ENCODE measurements around the gene ST8SIA1. TPM values are rescaled to one million over a fixed set of nuclear protein-coding genes. Genes with fewer than 3 reads are reported as not detected.

ST8SIA1 gene
- total RNA-seq, 1 experiment from 2014 or later: not detected

GRCh38 chr12:22242726-22243125 is 91.8 kb downstream of the ST8SIA1 start:
- DNase-seq (ENCODE audit: low spot score): no peak

GRCh38 chr12:22238211-22238610 is 96.3 kb downstream of the ST8SIA1 start:
- no peak for DNase-seq (ENCODE audit: low spot score)

- no peak for DNase-seq (ENCODE audit: low spot score)
These were observed 99.9 kb downstream of the ST8SIA1 start for GRCh38 chr12:22234561-22234960.

GRCh38 chr12:22231836-22232235 is 102.7 kb downstream of the ST8SIA1 start:
- peak; percentile 3 for DNase-seq (ENCODE audit: low spot score)

GRCh38 chr12:22231078-22231477 is 103.4 kb downstream of the ST8SIA1 start:
- DNase-seq (ENCODE audit: low spot score): no peak

- DNase-seq (ENCODE audit: low spot score): peak; percentile 7
These were observed 104.2 kb downstream of the ST8SIA1 start for GRCh38 chr12:22230280-22230794.

- DNase-seq (ENCODE audit: low spot score): no peak
These were observed 104.7 kb downstream of the ST8SIA1 start for GRCh38 chr12:22229652-22230279.

GRCh38 chr12:22228022-22228875 is 106.3 kb downstream of the ST8SIA1 start:
- no peak for DNase-seq (ENCODE audit: low spot score)

GRCh38 chr12:22223356-22223755 is 111.2 kb downstream of the ST8SIA1 start:
- DNase-seq (ENCODE audit: low spot score): no peak

GRCh38 chr12:22217556-22217955 is 117.0 kb downstream of the ST8SIA1 start:
- DNase-seq (ENCODE audit: low spot score): no peak

- DNase-seq (ENCODE audit: low spot score): no peak
These were observed 118.8 kb downstream of the ST8SIA1 start for GRCh38 chr12:22215467-22216253.

- DNase-seq (ENCODE audit: low spot score): no peak
These were observed 123.4 kb downstream of the ST8SIA1 start for GRCh38 chr12:22211128-22211527.

GRCh38 chr12:22209422-22209821 is 125.1 kb downstream of the ST8SIA1 start:
- DNase-seq (ENCODE audit: low spot score): no peak

GRCh38 chr12:22206111-22206728 is 128.3 kb downstream of the ST8SIA1 start:
- DNase-seq (ENCODE audit: low spot score): no peak

- no peak for DNase-seq (ENCODE audit: low spot score)
These were observed 130.1 kb downstream of the ST8SIA1 start for GRCh38 chr12:22204391-22204790.

GRCh38 chr12:22202847-22203246 is 131.7 kb downstream of the ST8SIA1 start:
- no peak for DNase-seq (ENCODE audit: low spot score)

- DNase-seq (ENCODE audit: low spot score): no peak
These were observed 133.4 kb downstream of the ST8SIA1 start for GRCh38 chr12:22201101-22201500.

GRCh38 chr12:22196236-22196635 is 138.3 kb downstream of the ST8SIA1 start:
- no peak for DNase-seq (ENCODE audit: low spot score)

GRCh38 chr12:22190969-22191368 is 143.5 kb downstream of the ST8SIA1 start:
- peak; percentile 5 for DNase-seq (ENCODE audit: low spot score)

- no peak for DNase-seq (ENCODE audit: low spot score)
These were observed 146.1 kb downstream of the ST8SIA1 start for GRCh38 chr12:22188431-22188830.

GRCh38 chr12:22180705-22181104 is 153.8 kb downstream of the ST8SIA1 start:
- no peak for DNase-seq (ENCODE audit: low spot score)

- no peak for DNase-seq (ENCODE audit: low spot score)
These were observed 161.3 kb downstream of the ST8SIA1 start for GRCh38 chr12:22173177-22173576.

Measured in A172 (cell line).